Adipocyte (in vitro differentiated cells): ENCODE data around the gene MEIS2.

Experiments
- DNase-seq: peaks from one replicate; pipeline ENCODE4 v3.0.0-alpha.2; 2015; ENCODE audit warnings: low read depth
- H3K27me3 ChIP-seq: replicated peaks from 2 replicates; pipeline ENCODE4 v1.7.0; 2013; ENCODE audit warnings: mild to moderate bottlenecking, low read length, moderate library complexity; ENCODE audit not compliant: control insufficient read depth, insufficient read depth
- H3K36me3 ChIP-seq: 2 replicates; pipeline ENCODE4 v1.7.0; 2013; ENCODE audit warnings: low read length, mild to moderate bottlenecking, moderate library complexity; ENCODE audit not compliant: control insufficient read depth, insufficient read depth, severe bottlenecking
- H3K4me1 ChIP-seq: 2 replicates; pipeline ENCODE4 v1.7.0; 2013; ENCODE audit warnings: mild to moderate bottlenecking, low read length, moderate library complexity; ENCODE audit not compliant: control insufficient read depth, insufficient read depth
- H3K4me3 ChIP-seq: 2 replicates; pipeline ENCODE4 v1.7.0; 2013; ENCODE audit warnings: mild to moderate bottlenecking, low read length, moderate library complexity
- H3K9ac ChIP-seq: 2 replicates; pipeline ENCODE4 v1.7.0; 2013; ENCODE audit warnings: mild to moderate bottlenecking, low read length, moderate library complexity
- H3K9me3 ChIP-seq: 2 replicates; pipeline ENCODE4 v1.7.0; 2013; ENCODE audit warnings: mild to moderate bottlenecking, low read length, moderate library complexity; ENCODE audit not compliant: control insufficient read depth

MEIS2 gene

GRCh38 chr15:36917411-36918267 lies 182.7 kb downstream of the MEIS2 start:
- peaks cover 5% of the 10 kb centered on the region for H3K36me3 ChIP-seq
- H3K9me3 ChIP-seq: no peaks in the 10 kb centered on the region
- H3K27me3 ChIP-seq: no peaks in the 10 kb centered on the region
- H3K4me1 ChIP-seq: peaks cover 22% of the 10 kb centered on the region
- DNase-seq: no peak
- no peak overlapping the region for H3K4me3 ChIP-seq
- no peak overlapping the region for H3K9ac ChIP-seq

GRCh38 chr15:36914960-36915808 lies 185.2 kb downstream of the MEIS2 start:
- Histone ChIP-seq H3K36me3 (peaks cover 5% of the 10 kb centered on the region), H3K9ac (peak overlapping the region; percentile 46), H3K4me3 (peak overlapping the region; percentile 42), H3K9me3 (no peaks in the 10 kb centered on the region), H3K4me1 (peaks cover 37% of the 10 kb centered on the region), H3K27me3 (no peaks in the 10 kb centered on the region)
- peak; percentile 56 for DNase-seq

- Histone ChIP-seq H3K9ac (peak overlapping the region; percentile 46), H3K36me3 (peaks cover 5% of the 10 kb centered on the region), H3K4me1 (peaks cover 37% of the 10 kb centered on the region), H3K27me3 (no peaks in the 10 kb centered on the region), H3K4me3 (peak overlapping the region; percentile 42), H3K9me3 (no peaks in the 10 kb centered on the region)
- DNase-seq: no peak
Observed at GRCh38 chr15:36914466-36914865, 185.9 kb downstream of the MEIS2 start.

GRCh38 chr15:36912311-36912712 lies 188.0 kb downstream of the MEIS2 start:
- H3K36me3 ChIP-seq: no peaks in the 10 kb centered on the region
- H3K4me3 ChIP-seq: no peak overlapping the region
- DNase-seq: peak; percentile 46
- H3K9ac ChIP-seq: no peak overlapping the region
- H3K9me3 ChIP-seq: no peaks in the 10 kb centered on the region
- H3K27me3 ChIP-seq: no peaks in the 10 kb centered on the region
- peaks cover 37% of the 10 kb centered on the region for H3K4me1 ChIP-seq

- peak; percentile 33 for DNase-seq
- Histone ChIP-seq H3K9ac (no peak overlapping the region), H3K4me3 (no peak overlapping the region), H3K9me3 (no peaks in the 10 kb centered on the region), H3K4me1 (peaks cover 37% of the 10 kb centered on the region), H3K27me3 (no peaks in the 10 kb centered on the region), H3K36me3 (no peaks in the 10 kb centered on the region)
Observed at GRCh38 chr15:36911322-36911944, 188.9 kb downstream of the MEIS2 start.

- no peak overlapping the region for H3K9ac ChIP-seq
- DNase-seq: no peak
- peaks cover 24% of the 10 kb centered on the region for H3K4me1 ChIP-seq
- H3K9me3 ChIP-seq: no peaks in the 10 kb centered on the region
- no peak overlapping the region for H3K4me3 ChIP-seq
- H3K27me3 ChIP-seq: no peaks in the 10 kb centered on the region
- H3K36me3 ChIP-seq: no peaks in the 10 kb centered on the region
Observed at GRCh38 chr15:36908991-36909390, 191.4 kb downstream of the MEIS2 start.

- DNase-seq: no peak
- Histone ChIP-seq H3K27me3 (no peaks in the 10 kb centered on the region), H3K4me1 (peaks cover 16% of the 10 kb centered on the region), H3K9me3 (no peaks in the 10 kb centered on the region), H3K36me3 (no peaks in the 10 kb centered on the region), H3K9ac (no peak overlapping the region), H3K4me3 (no peak overlapping the region)
Observed at GRCh38 chr15:36907295-36907694, 193.1 kb downstream of the MEIS2 start.

- H3K4me1 ChIP-seq: peaks cover 12% of the 10 kb centered on the region
- no peaks in the 10 kb centered on the region for H3K9me3 ChIP-seq
Observed at GRCh38 chr15:36905908-36906307, 194.4 kb downstream of the MEIS2 start.

GRCh38 chr15:36904715-36905114 lies 195.6 kb downstream of the MEIS2 start:
- Histone ChIP-seq H3K27me3 (no peaks in the 10 kb centered on the region), H3K9ac (no peak overlapping the region), H3K4me1 (peaks cover 24% of the 10 kb centered on the region), H3K36me3 (no peaks in the 10 kb centered on the region), H3K4me3 (no peak overlapping the region), H3K9me3 (no peaks in the 10 kb centered on the region)
- DNase-seq: no peak

More at GRCh38 chr15:36905908-36906307, 194.4 kb downstream of the MEIS2 start:
- Histone ChIP-seq H3K27me3 (no peaks in the 10 kb centered on the region), H3K9ac (no peak overlapping the region), H3K4me3 (no peak overlapping the region), H3K36me3 (no peaks in the 10 kb centered on the region)
- no peak for DNase-seq

- Histone ChIP-seq H3K4me3 (no peak overlapping the region), H3K36me3 (no peaks in the 10 kb centered on the region), H3K4me1 (peaks cover 28% of the 10 kb centered on the region), H3K27me3 (no peaks in the 10 kb centered on the region), H3K9me3 (no peaks in the 10 kb centered on the region), H3K9ac (no peak overlapping the region)
- DNase-seq: no peak
Observed at GRCh38 chr15:36903922-36904556, 196.3 kb downstream of the MEIS2 start.
